SW480 (cell line): ENCODE results near the gene PROS1.

ENCODE experiments used
- DNase-seq: peaks from one replicate; pipeline ENCODE4 v3.0.0-alpha.2; 2016; ENCODE audit warnings: low spot score

The PROS1 gene

GRCh38 chr3:93973131-93974126, at the start of gene PROS1:
Gene PROS1 (minus strand): TSS chr3:93973896. CDS start chr3:93973749, 147 bp downstream.
- DNase-seq = peak; percentile 75

DNA sequence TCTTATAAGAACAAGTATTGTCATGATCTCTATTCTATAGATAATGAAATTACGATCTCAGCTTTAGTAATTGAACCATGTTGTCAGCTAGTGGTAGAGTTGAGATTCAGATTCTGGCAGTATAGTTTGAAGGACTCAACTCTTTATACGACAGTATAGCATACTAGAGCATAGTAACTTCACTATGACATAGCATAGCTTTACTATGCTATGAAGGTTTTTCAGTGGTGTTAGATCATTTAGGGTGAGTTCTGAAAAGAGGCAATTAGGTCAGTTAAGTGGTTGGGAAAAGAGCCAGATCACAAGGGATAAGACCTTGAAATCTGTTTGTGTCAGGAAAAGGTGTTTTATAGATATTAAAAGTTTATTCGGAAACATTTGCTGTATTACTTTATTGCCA, 46.6 kb upstream of the PROS1 start:
- no peak for DNase-seq

GRCh38 chr3:94019659-94020058, 46.0 kb upstream of the PROS1 start:
- DNase-seq = no peak

DNA sequence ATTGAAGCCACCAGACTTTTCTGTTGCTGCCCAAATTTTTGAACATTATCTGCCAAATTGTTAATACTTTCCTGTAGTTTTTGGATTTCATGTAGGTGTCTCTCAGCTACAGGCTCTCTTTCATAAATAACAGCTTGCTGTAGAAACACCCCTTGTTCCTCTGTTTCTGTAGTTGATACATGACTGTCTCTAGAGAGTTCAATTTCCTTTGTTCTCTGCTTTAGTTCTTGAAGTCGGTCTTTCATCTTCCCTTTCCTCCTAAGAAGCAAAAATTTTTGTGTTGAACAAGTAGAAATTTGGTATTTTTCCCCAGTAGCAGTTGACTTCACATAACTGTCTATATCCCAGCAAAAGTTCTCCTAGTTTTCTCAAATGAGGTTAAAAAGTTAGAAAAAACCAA, 41.3 kb upstream of the PROS1 start:
- no peak for DNase-seq

GRCh38 chr3:94012185-94012584, 38.5 kb upstream of the PROS1 start:
- DNase-seq = no peak

GRCh38 chr3:94011233-94011711, 37.6 kb upstream of the PROS1 start:
- no peak for DNase-seq

- no peak for DNase-seq
Measured at GRCh38 chr3:94009608-94010007, 35.9 kb upstream of the PROS1 start.

DNA sequence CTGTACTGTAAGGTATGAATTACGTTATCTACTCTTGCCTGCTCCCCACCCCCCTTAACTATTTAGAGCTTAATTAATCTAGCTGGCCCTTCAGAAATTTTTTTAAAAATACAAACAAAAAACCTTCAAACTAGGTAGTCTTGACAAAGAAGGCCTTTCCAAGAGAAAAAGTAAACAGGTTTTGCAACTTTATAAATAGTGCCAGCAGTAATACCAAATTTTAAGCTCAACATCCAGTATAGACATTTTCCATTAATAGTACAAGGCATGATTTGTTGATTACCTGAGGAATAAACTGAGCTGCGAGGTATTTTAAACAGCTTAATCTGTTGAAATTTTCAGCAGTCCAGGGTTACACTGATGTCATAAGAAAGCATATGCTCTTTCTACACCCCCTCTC, 34.6 kb upstream of the PROS1 start:
- DNase-seq = no peak

- DNase-seq = peak; percentile 42
Measured at GRCh38 chr3:94004301-94004910, 30.7 kb upstream of the PROS1 start.

DNA sequence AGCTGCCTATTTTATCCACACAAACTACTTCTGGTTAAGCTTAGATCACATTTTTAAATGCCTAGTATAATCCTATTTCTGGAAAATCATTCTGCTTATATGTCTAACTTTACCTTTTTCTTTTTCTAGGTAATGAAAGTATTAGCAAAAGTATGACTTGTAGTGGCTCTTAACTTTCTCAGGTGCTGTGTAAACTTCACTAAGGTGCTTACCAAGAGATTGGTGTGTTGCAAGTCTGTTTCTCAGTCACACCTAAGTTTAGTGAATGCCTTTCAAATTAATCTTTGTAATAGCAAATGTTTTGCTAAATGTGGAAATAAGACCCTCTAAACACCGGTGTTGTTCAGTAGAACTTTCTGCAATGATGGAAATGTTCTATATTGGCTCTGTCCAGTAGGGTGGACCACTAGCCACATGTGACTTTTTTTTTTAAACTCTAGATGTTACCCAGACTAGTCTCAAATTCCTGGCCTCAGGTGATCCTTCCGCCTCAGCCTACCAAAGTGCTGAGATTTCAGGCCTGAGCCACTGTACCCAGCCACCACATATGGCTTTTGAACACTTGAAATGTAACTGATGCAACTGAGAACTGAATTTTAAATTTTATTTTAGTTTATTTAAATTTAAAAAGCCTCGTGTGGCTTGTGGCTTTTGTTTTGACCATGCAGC, 28.3 kb upstream of the PROS1 start:
- no peak for DNase-seq

DNA sequence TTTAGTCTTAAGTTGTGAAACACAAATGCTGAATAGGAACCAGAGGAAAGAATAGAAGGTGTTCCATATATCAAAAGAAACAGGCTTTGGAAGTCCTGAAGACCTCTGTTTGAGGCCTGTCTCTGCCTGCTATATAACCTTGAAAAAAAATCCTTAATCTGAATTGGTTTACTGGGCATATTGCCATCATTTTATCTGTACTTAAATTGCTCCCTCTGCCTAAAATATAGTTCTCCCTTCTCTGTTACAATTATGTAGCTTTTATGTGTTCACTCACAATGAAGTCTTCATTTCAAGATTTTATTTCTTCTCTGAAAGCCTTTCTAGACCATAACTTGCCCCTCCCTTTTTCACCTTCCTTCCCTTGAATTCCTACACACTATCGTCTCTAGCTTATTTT, 27.5 kb upstream of the PROS1 start:
- no peak for DNase-seq

DNA sequence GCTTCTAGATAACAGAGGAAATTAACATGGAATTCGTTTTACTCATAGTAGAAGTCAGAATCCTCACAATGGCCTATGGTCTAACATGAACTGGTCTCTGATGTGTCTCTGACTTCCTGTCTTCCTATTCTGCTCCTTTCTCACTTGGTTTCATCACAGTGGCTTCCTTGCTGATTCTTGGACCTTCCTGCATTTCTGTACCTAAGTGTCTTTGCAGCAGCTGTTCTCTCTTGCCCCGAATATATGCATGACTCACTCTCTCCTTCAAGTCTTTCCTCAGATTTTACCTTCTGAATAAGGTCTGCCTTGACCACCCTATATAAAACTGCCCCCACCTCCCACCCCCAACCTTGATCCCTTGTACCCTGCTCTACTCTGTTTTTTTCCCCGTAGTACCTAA, 20.4 kb upstream of the PROS1 start:
- no peak for DNase-seq

DNA sequence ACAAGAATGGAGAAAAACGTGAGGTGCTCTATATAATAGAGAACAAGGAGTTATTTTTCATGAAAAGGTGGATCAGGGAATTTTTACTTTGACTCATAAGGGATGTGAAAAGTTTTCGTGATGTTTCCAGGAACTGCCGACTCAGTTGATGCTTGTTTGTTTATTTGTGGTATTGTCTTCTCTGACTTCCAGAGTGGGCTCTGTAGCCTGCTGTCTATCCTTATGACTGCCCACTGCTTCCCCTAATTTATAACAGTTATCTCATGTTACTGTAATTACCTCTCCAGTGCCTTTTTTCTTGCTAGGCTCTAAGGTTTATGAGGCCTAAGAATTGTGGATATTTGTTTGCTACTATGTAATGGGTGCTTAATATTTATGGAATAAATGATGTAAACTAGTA, 18.5 kb upstream of the PROS1 start:
- no peak for DNase-seq

- no peak for DNase-seq
Measured at GRCh38 chr3:93991631-93992030, 17.9 kb upstream of the PROS1 start.

DNA sequence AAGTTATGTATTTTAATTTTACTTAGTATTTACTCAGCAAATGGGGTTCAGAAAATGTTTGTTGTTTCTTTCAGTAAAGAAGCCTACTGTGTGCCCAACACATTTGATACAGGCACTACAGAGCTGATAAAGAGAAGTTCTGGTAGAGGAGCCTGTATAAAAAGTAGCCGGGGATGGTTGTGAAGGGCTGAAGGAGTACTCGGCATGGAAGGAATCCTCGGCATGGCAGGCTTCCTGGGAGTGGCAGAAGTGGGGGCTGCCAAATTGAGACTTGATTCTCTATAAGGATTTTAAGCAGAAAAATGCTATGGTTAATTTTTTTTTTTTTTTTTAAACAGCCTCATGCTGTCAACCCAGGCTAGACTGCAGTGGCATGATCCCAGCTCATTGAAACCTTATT, 15.5 kb upstream of the PROS1 start:
- DNase-seq = no peak

GRCh38 chr3:93988764-93989163, 15.1 kb upstream of the PROS1 start:
- no peak for DNase-seq

DNA sequence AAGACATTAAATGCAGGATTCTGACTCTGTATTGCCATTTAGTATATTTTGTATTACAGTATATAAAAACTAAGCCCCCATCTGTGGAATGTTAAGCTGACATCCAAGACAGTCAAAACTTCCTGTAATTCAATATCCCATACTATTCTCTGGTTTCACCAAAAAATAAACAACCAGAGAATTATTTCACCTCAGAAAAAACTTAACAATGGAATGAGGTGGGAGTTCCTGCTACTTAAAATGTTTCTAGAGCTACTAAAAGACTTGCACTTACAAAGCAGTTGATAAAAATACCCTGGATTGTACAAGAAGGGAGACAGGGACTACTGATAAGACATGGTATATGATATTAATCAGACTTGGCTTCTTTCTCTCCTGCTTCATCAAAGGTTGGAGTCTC, 14.6 kb upstream of the PROS1 start:
- DNase-seq = no peak

DNA sequence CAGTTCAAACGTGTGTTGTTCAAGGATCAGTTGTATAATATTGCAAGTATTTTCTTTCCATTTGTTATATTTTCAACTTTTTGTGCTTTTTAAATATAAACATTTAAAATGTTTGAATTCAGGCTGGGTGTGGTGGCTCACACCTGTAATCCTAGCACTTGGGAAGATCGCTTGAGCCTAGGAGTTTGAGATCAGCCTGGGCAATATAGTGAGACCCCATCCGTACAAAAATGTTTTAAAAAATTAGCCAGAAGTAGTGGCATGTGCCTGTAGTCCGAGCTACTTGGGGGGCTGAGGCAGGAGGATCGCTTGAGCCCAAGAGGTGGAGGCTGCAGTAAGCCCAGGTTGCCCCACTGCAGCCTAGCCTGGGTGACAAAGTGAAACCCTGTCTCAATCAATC, 10.9 kb upstream of the PROS1 start:
- no peak for DNase-seq

DNA sequence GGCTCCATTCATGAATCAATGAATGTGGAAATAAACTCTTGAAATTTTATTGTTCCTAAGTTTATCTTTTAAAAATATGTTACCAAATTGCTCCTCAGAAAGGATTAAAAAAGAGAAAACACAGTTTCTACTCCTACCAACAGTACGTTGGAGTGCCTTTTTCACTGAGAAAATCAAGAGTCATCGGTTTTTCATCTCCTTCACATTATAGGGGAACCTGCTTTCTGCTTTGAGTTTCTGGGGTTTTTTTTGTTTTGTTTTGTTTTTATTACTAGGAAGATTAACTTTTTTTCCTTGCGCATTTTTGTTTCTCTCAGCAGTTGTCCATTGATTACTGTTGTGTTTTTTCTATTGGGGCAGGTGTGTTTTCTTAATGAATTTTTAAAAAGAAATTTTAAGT, 9.7 kb upstream of the PROS1 start:
- DNase-seq = no peak

GRCh38 chr3:93981649-93982048, 8.0 kb upstream of the PROS1 start:
- no peak for DNase-seq

DNA sequence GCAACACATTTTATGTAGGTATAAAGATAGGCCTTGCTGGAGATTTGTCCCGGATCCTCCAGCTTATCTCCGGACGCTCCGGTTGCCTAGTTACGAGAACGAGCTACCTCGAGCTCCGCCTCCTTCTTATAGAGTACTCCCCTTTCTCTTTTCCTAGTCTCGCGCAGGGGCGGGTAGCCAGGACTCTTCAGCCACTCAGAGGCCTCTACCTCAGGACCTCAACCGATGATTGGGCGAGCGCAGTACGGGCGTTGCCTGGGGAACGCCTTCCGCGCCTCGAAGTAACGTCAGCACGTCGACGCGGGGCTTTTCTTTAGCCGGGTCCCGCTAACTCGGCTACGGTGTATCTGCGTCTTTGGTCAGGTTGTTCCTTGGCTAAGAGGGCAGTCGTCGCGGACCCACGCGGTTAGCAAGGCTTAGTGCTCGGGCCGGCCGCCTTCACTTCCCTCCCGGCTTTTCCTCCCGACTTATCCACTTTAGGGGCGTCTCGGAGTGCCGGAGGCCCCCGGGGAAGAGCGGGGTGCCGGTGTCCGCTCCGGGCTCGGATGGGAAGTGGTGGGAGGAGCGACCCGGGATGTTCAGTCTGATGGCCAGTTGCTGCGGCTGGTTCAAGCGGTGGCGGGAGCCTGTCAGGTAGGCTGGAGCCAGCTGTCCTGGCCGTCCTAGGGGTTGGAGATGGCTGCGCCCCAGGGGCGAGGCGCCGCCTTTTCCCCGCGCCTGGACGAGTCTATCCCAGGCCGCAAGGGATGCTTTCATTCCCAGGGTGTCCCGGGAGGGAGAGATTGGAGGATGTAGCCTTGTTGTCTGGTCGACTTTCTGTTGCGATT, 6.4 kb upstream of the PROS1 start, which contains the start of gene ARL13B:
Gene ARL13B, plus strand, starts transcription at position 306 of the 827 bp plus-strand sequence. Its CDS starts 269 bp downstream, at position 575.
- DNase-seq = peak; percentile 98

- DNase-seq = no peak
Measured at GRCh38 chr3:93969997-93970396, 3.7 kb downstream of the PROS1 start.
